HFFc6 (cell line): Measurements from ENCODE around the gene SLU7. TPM values are rescaled to one million over a fixed set of nuclear protein-coding genes. Genes with fewer than 3 reads are reported as not detected.

Source experiments
- DNase-seq: peaks from one replicate; pipeline ENCODE4 v3.0.0-alpha.2; 2018
- H3K27ac Mint-ChIP-seq: 2 replicates; pipeline ENCODE4 v1.8.0; 2020; ENCODE audit warnings: mild to moderate bottlenecking, mixed read lengths
- H3K27me3 Mint-ChIP-seq: 2 replicates; pipeline ENCODE4 v1.8.0; 2021; ENCODE audit warnings: mild to moderate bottlenecking, moderate library complexity, mixed read lengths; ENCODE audit not compliant: insufficient read depth
- H3K36me3 Mint-ChIP-seq: 2 replicates; pipeline ENCODE4 v1.8.0; 2021; ENCODE audit warnings: low read depth, mixed read lengths
- H3K4me1 Mint-ChIP-seq: 2 replicates; pipeline ENCODE4 v1.8.0; 2020; ENCODE audit warnings: low read depth, mixed read lengths
- H3K4me3 Mint-ChIP-seq: 2 replicates; pipeline ENCODE4 v1.8.0; 2020; ENCODE audit warnings: mild to moderate bottlenecking, moderate library complexity, mixed read lengths
- H3K9me3 Mint-ChIP-seq: 2 replicates; pipeline ENCODE4 v1.8.0; 2020; ENCODE audit warnings: mild to moderate bottlenecking, mixed read lengths
- total RNA-seq, 6 experiments: library from RNA; stranded (reverse); fragmentation: NEBNext Ultra II Directional; extraction: Animal tissue kit (Norgen Biotek cat#: 25700); gene quantifications; 2 replicates in 1 of 6; 3 replicates in 5 of 6; pipeline ENCODE4 v1.2.3, GENCODE V29; 2021
- TF ChIP-seq, protein P1 (sequence below): fragments of 200-600 bp; sonication (generic); IDR thresholded peaks from 2 replicates; pipeline ENCODE4 v1.5.0; 2021; ENCODE audit warnings: antibody characterized with exemption, mild to moderate bottlenecking

SLU7 gene
- total RNA-seq, 6 experiments from 2014 or later: 32.1 to 47.3 (median 42.1) TPM

GRCh38 chr5:160419458-160420330 is 813 bp upstream of the SLU7 start:
- no peak for DNase-seq

GRCh38 chr5:160399402-160400353 is 19.2 kb downstream of the SLU7 start, which contains the start of gene FAM200C:
Gene FAM200C (minus strand): TSS chr5:160400054. CDS start chr5:160395490, 4,564 bp downstream.
- H3K4me1 Mint-ChIP-seq: peaks cover 29% of the 10 kb centered on the region
- H3K27ac Mint-ChIP-seq: peak within 1 kb of the TSS; percentile 99
- H3K4me3 Mint-ChIP-seq: peak within 1 kb of the TSS; percentile 95
- peaks cover 22% of the 10 kb centered on the region for H3K36me3 Mint-ChIP-seq
- no peaks in the 10 kb centered on the region for H3K27me3 Mint-ChIP-seq
- H3K9me3 Mint-ChIP-seq: no peaks in the 10 kb centered on the region
- DNase-seq: peak; percentile 92
- TF ChIP-seq, protein P1, sequence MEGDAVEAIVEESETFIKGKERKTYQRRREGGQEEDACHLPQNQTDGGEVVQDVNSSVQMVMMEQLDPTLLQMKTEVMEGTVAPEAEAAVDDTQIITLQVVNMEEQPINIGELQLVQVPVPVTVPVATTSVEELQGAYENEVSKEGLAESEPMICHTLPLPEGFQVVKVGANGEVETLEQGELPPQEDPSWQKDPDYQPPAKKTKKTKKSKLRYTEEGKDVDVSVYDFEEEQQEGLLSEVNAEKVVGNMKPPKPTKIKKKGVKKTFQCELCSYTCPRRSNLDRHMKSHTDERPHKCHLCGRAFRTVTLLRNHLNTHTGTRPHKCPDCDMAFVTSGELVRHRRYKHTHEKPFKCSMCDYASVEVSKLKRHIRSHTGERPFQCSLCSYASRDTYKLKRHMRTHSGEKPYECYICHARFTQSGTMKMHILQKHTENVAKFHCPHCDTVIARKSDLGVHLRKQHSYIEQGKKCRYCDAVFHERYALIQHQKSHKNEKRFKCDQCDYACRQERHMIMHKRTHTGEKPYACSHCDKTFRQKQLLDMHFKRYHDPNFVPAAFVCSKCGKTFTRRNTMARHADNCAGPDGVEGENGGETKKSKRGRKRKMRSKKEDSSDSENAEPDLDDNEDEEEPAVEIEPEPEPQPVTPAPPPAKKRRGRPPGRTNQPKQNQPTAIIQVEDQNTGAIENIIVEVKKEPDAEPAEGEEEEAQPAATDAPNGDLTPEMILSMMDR: no peak

More at GRCh38 chr5:160419458-160420330, 813 bp upstream of the SLU7 start:
- Mint-ChIP-seq H3K36me3 (peaks cover 22% of the 10 kb centered on the region), H3K9me3 (no peaks in the 10 kb centered on the region), H3K4me3 (peak overlapping the region; percentile 97), H3K4me1 (peaks cover 72% of the 10 kb centered on the region), H3K27ac (peak overlapping the region; percentile 95), H3K27me3 (no peaks in the 10 kb centered on the region)
- TF ChIP-seq, protein P1: no peak

- H3K4me3 Mint-ChIP-seq: peak overlapping the region; percentile 95
- no peaks in the 10 kb centered on the region for H3K9me3 Mint-ChIP-seq
- H3K4me1 Mint-ChIP-seq: peaks cover 29% of the 10 kb centered on the region
- DNase-seq: peak; percentile 16
- TF ChIP-seq, protein P1: no peak
- peaks cover 17% of the 10 kb centered on the region for H3K36me3 Mint-ChIP-seq
- H3K27me3 Mint-ChIP-seq: no peaks in the 10 kb centered on the region
- peak overlapping the region; percentile 99 for H3K27ac Mint-ChIP-seq
Observed at GRCh38 chr5:160398806-160399205, 20.1 kb downstream of the SLU7 start.

DNA sequence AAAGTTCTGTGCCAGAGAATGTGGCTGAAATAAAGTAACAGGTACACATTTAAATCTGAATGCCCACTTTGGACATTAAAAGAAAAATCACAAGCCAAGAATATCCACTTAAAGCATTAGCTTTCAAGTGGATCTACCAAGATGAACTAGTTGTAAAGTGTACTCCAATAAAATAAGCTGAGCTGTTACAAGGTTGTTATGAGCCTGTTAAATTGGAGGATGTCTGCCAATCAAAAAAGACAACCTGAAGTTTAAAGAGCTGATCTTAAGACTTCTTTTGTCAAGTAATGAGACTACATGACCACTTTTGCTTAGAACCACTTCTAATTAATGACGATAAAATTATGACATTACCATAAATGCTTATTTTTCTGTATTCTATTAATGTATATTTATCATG is 21.4 kb downstream of the SLU7 start:
- Mint-ChIP-seq H3K9me3 (no peaks in the 10 kb centered on the region), H3K36me3 (peaks cover 8% of the 10 kb centered on the region), H3K4me1 (peaks cover 29% of the 10 kb centered on the region), H3K27ac (no peak overlapping the region), H3K27me3 (no peaks in the 10 kb centered on the region), H3K4me3 (no peak overlapping the region)
- no peak for DNase-seq
- TF ChIP-seq, protein P1: no peak

- Mint-ChIP-seq H3K9me3 (no peaks in the 10 kb centered on the region), H3K4me3 (no peak overlapping the region), H3K27ac (no peak overlapping the region), H3K36me3 (0 out of 2 replicates have a peak, but pooled peaks cover 1% of the 10 kb centered on the region), H3K27me3 (no peaks in the 10 kb centered on the region), H3K4me1 (peaks cover 22% of the 10 kb centered on the region)
- DNase-seq: no peak
- TF ChIP-seq, protein P1: no peak
Observed at GRCh38 chr5:160395111-160395510, 23.8 kb downstream of the SLU7 start.
